Hepatocyte (in vitro differentiated cells): ENCODE data around the gene KCNJ14. TPM values are rescaled to one million over a fixed set of nuclear protein-coding genes. Genes with fewer than 3 reads are reported as not detected.

ENCODE experiments used
- DNase-seq: peaks from one replicate; pipeline ENCODE4 v3.0.0-alpha.2; 2016; ENCODE audit warnings: low spot score
- H2AFZ ChIP-seq: fragments of 200-600 bp; sonication (generic); 2 replicates; pipeline ENCODE4 v1.6.0; 2016; ENCODE audit warnings: antibody characterized with exemption, mild to moderate bottlenecking
- H3K27ac ChIP-seq: fragments of 200-600 bp; sonication (generic); 2 replicates; pipeline ENCODE4 v1.5.1; 2016; ENCODE audit warnings: mild to moderate bottlenecking
- H3K27me3 ChIP-seq: fragments of 200-600 bp; sonication (generic); 2 replicates; pipeline ENCODE4 v1.6.1; 2016
- H3K36me3 ChIP-seq: fragments of 200-600 bp; sonication (generic); replicated peaks from 2 replicates; pipeline ENCODE4 v1.5.1; 2016; ENCODE audit warnings: low read depth; ENCODE audit not compliant: insufficient read depth
- H3K4me1 ChIP-seq: fragments of 200-600 bp; sonication (generic); 2 replicates; pipeline ENCODE4 v1.5.1; 2016; ENCODE audit warnings: mild to moderate bottlenecking, moderate library complexity; ENCODE audit not compliant: insufficient read depth
- H3K4me2 ChIP-seq: fragments of 200-600 bp; sonication (generic); 2 replicates; pipeline ENCODE4 v1.6.0; 2016
- H3K4me3 ChIP-seq: fragments of 200-600 bp; sonication (generic); 2 replicates; pipeline ENCODE4 v1.5.1; 2016; ENCODE audit warnings: mild to moderate bottlenecking
- H3K79me2 ChIP-seq: fragments of 200-600 bp; sonication (generic); 2 replicates; pipeline ENCODE4 v1.6.0; 2017; ENCODE audit warnings: mild to moderate bottlenecking
- H3K9me2 ChIP-seq: fragments of 200-600 bp; sonication (generic); replicated peaks from 2 replicates; pipeline ENCODE4 v1.6.0; 2017; ENCODE audit warnings: mild to moderate bottlenecking; ENCODE audit not compliant: insufficient read depth
- H3K9me3 ChIP-seq: fragments of 200-600 bp; sonication (generic); 2 replicates; pipeline ENCODE4 v1.5.1; 2016; ENCODE audit warnings: low read depth, mild to moderate bottlenecking
- H4K20me1 ChIP-seq: fragments of 200-600 bp; sonication (generic); 2 replicates; pipeline ENCODE4 v1.6.0; 2016; ENCODE audit warnings: mild to moderate bottlenecking; ENCODE audit not compliant: insufficient read depth, poor library complexity, severe bottlenecking
- EZH2 ChIP-seq: fragments of 200-600 bp; sonication (generic); IDR thresholded peaks from 2 replicates; pipeline ENCODE4 v1.6.1; 2016; ENCODE audit warnings: antibody characterized with exemption, mild to moderate bottlenecking, borderline replicate concordance
- EZH2phosphoT487 ChIP-seq: fragments of 200-600 bp; sonication (generic); IDR thresholded peaks from one replicate; pipeline ENCODE4 v1.6.1; 2018; ENCODE audit warnings: antibody characterized with exemption, mild to moderate bottlenecking, low read depth, moderate library complexity; ENCODE audit not compliant: unreplicated experiment, severe bottlenecking
- WGBS: methylation state at CpG from one replicate; pipeline ENCODE4 v1.1.6; 2016; ENCODE audit warnings: low lambda C conversion rate; ENCODE audit errors: missing lambda C conversion rate; 5-methylcytosine and 5-hydroxymethylcytosine counted together
- polyA plus RNA-seq: library from polyadenylated mRNA; unstranded; fragments of >200 nt; fragmentation: Nextera tagmentation; extraction: Ambion mirVana; gene quantifications from 2 replicates; pipeline ENCODE4 v1.2.1, GENCODE V29; 2016
- total RNA-seq: library from RNA; depleted of rRNA; stranded (reverse); fragments of >200 nt; gene quantifications from 2 replicates; pipeline ENCODE4 v1.2.3, GENCODE V29; 2014
- TF ChIP-seq, protein P1 (sequence below): fragments of 200-600 bp; sonication (generic); IDR thresholded peaks from 2 replicates; pipeline ENCODE4 v1.5.1; 2016; ENCODE audit warnings: antibody characterized with exemption, mild to moderate bottlenecking; ENCODE audit not compliant: poor library complexity

Gene KCNJ14
- total and polyA plus RNA-seq, 2 experiments from 2014 or later, result 0.70 to 1.1 TPM

DNA sequence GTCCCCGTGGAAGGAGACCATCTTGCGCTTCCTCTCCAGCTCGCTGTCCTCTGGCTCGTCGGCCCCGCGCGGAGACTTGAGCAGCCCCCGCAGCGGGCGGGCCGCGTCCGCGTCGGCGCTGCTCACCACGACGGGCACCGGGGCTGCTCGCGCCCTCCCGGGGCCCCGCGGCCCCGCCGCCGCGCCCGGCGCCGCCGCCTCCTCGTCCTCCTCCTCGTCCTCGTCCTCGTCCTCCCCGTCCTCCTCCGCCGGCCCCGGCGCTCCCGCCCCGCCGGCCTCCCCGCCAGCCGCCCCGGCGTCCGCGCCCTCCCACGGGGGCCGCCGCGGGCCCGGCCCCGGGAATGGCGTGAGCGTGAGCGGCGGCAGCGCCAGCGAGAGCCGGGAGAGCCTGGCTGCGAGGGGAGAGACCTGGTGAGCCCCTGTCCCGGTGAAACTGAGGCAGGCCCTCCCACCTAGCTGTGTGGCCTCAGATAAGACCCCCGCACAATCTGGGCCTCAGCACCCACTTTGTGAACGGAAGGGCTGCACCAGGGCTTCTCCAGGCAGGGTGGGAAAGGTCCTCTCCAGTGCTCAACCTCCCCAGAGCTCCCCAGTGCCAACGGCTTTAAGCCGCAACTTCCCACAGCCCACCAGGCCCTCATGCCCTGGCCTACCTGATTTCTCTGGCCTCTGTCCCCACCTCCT, 38.5 kb downstream of the KCNJ14 start:
- Histone ChIP-seq H3K9me3 (no peaks in the 10 kb centered on the region), H3K27ac (peak overlapping the region; percentile 68), H3K4me2 (peak overlapping the region; percentile 94), H3K9me2 (no peaks in the 10 kb centered on the region), H3K4me1 (peaks cover 7% of the 10 kb centered on the region), H2AFZ (peak overlapping the region; percentile 46), H4K20me1 (no peaks in the 10 kb centered on the region), H3K27me3 (no peaks in the 10 kb centered on the region), H3K36me3 (no peaks in the 10 kb centered on the region), H3K4me3 (peak overlapping the region; percentile 37), H3K79me2 (peaks cover 7% of the 10 kb centered on the region)
- no peak for DNase-seq
- TF ChIP-seq EZH2 (no peak), EZH2phosphoT487 (no peak)
- TF ChIP-seq, protein P1, sequence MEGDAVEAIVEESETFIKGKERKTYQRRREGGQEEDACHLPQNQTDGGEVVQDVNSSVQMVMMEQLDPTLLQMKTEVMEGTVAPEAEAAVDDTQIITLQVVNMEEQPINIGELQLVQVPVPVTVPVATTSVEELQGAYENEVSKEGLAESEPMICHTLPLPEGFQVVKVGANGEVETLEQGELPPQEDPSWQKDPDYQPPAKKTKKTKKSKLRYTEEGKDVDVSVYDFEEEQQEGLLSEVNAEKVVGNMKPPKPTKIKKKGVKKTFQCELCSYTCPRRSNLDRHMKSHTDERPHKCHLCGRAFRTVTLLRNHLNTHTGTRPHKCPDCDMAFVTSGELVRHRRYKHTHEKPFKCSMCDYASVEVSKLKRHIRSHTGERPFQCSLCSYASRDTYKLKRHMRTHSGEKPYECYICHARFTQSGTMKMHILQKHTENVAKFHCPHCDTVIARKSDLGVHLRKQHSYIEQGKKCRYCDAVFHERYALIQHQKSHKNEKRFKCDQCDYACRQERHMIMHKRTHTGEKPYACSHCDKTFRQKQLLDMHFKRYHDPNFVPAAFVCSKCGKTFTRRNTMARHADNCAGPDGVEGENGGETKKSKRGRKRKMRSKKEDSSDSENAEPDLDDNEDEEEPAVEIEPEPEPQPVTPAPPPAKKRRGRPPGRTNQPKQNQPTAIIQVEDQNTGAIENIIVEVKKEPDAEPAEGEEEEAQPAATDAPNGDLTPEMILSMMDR, result no peak
- WGBS, result 16% methylated on average over 22 of the region's 70 CpGs

- H3K9me3 ChIP-seq, result no peaks in the 10 kb centered on the region
- no peak overlapping the region for H2AFZ ChIP-seq
- WGBS, result 80% methylated on average over 6 of the region's 6 CpGs
- TF ChIP-seq EZH2phosphoT487 (no peak), EZH2 (no peak)
- TF ChIP-seq, protein P1, result no peak
- no peak overlapping the region for H3K4me3 ChIP-seq
- no peaks in the 10 kb centered on the region for H4K20me1 ChIP-seq
- no peak for DNase-seq
- H3K79me2 ChIP-seq, result peaks cover 7% of the 10 kb centered on the region
- no peaks in the 10 kb centered on the region for H3K9me2 ChIP-seq
- H3K27me3 ChIP-seq, result no peaks in the 10 kb centered on the region
- H3K36me3 ChIP-seq, result no peaks in the 10 kb centered on the region
- H3K27ac ChIP-seq, result no peak overlapping the region
- no peak overlapping the region for H3K4me2 ChIP-seq
- peaks cover 7% of the 10 kb centered on the region for H3K4me1 ChIP-seq
These were observed 40.0 kb downstream of the KCNJ14 start for GRCh38 chr19:48495396-48495795.

DNA sequence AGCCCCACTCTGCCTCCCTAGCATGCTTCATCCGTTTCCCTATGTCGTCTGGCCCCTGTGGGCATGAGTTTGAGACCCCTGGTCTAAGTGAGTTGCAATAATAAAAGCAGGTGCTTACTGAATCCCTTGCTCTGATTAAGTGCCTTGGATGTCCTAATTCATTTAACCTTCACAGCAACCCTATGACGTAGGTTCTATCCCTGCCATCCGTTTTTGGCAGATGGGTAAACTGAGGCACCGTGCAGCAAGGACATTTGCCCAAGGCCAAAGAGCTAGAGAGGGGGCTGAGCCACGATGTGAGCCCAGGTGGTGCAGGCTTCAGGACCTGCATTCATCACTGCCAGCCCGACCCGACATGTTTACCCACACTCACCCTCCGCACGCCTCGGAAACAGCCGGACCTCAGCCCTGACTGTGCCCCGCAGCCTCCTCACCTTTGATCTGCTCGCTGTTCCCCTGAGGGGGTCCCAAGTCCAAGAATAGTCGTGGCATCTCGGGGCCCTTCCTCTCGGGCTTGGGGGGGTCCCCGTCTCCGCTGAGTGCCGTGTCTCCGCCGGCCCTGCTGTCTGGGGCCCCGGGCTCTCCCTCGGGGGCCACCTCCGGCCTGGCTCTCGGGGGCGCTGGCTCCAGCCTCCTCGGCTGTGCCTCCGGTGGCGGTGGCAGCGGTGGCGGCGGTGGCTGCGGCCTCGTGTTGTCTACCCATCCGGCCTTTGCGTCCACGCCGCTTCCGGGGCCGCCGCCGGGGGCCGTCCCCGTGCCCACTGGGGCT, 41.8 kb downstream of the KCNJ14 start:
- no peaks in the 10 kb centered on the region for H3K4me1 ChIP-seq
- no peak for TF ChIP-seq EZH2
- TF ChIP-seq, protein P1, result no peak
- TF ChIP-seq EZH2phosphoT487, result no peak
- 87% methylated on average over 35 of the region's 45 CpGs for WGBS

More for the DNA sequence above, 41.8 kb downstream of the KCNJ14 start:
- H4K20me1 ChIP-seq, result no peaks in the 10 kb centered on the region
- peaks cover 7% of the 10 kb centered on the region for H3K79me2 ChIP-seq
- no peak overlapping the region for H3K4me2 ChIP-seq
- no peaks in the 10 kb centered on the region for H3K36me3 ChIP-seq
- H2AFZ ChIP-seq, result no peak overlapping the region
- no peak for DNase-seq
- H3K27me3 ChIP-seq, result no peaks in the 10 kb centered on the region
- H3K9me2 ChIP-seq, result no peaks in the 10 kb centered on the region
- no peak overlapping the region for H3K4me3 ChIP-seq
- no peaks in the 10 kb centered on the region for H3K9me3 ChIP-seq
- no peak overlapping the region for H3K27ac ChIP-seq
